HL-60 (cell line): ENCODE measurements around the gene DBP.

Experiments used
- DNase-seq, 2 experiments: peaks; one replicate each; pipeline ENCODE4 v3.0.0-alpha.2; 2010 to 2020; ENCODE audit warnings: low read depth in 1 of 2, low spot score in 1 of 2
- H3K27ac ChIP-seq: fragments of 250-450 bp; sonication (Bioruptor Pico); replicated peaks from 2 replicates; pipeline ENCODE4 v1.5.1; 2020; ENCODE audit warnings: mild to moderate bottlenecking, moderate library complexity
- H3K27me3 ChIP-seq: fragments of 250-450 bp; sonication (Bioruptor Pico); 2 replicates; pipeline ENCODE4 v1.5.1; 2021; ENCODE audit warnings: mild to moderate bottlenecking, moderate library complexity; ENCODE audit not compliant: insufficient read depth, poor library complexity, severe bottlenecking
- H3K4me3 ChIP-seq: replicated peaks from 2 replicates; pipeline ENCODE4 v1.5.1; 2011; ENCODE audit warnings: mild to moderate bottlenecking, control low read depth, low read length; ENCODE audit not compliant: insufficient read depth
- GABPA ChIP-seq: IDR thresholded peaks from 2 replicates; pipeline ENCODE4 v1.6.1; 2012; ENCODE audit warnings: low read depth
- POLR2AphosphoS5 ChIP-seq: IDR thresholded peaks from 2 replicates; pipeline ENCODE4 v1.6.1; 2012; ENCODE audit warnings: low read depth
- SPI1 ChIP-seq: IDR thresholded peaks from 2 replicates; pipeline ENCODE4 v1.6.1; 2012; ENCODE audit warnings: low read depth, mild to moderate bottlenecking, borderline replicate concordance
- TF ChIP-seq, protein P1 (sequence below): IDR thresholded peaks from one replicate; pipeline ENCODE4 v1.5.1; 2011; ENCODE audit warnings: low read length, control low read depth, inconsistent platforms; ENCODE audit not compliant: insufficient read depth
- TF ChIP-seq, protein P2 (sequence below): IDR thresholded peaks from 2 replicates; pipeline ENCODE4 v1.6.1; 2012; ENCODE audit warnings: low read depth; ENCODE audit not compliant: insufficient replicate concordance

The DBP gene

DNA sequence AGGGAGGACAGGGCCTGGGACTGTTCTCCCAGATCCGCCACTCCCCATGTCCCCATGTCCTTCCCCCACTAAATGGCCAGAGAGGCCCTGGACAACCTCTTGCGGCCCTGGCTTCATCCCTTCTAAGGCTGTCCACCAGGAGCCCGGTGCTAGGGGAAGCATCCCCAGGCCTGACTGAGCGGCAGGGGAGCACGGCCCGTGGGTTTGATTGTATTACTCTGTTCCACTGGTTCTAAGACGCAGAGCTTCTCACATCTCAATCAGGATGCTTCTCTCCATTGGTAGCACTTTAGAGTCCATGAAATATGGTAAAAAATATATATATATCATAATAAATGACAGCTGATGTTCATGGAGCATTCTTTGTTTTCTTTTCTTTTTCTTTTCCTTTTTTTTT is 29.8 kb downstream of the DBP start:
- no peak for DNase-seq
- Histone ChIP-seq H3K27me3 (no peaks in the 10 kb centered on the region), H3K4me3 (no peak overlapping the region), H3K27ac (no peak overlapping the region)
- TF ChIP-seq GABPA: no peak
- no peak for TF ChIP-seq SPI1
- no peak for TF ChIP-seq POLR2AphosphoS5
- TF ChIP-seq, protein P1, sequence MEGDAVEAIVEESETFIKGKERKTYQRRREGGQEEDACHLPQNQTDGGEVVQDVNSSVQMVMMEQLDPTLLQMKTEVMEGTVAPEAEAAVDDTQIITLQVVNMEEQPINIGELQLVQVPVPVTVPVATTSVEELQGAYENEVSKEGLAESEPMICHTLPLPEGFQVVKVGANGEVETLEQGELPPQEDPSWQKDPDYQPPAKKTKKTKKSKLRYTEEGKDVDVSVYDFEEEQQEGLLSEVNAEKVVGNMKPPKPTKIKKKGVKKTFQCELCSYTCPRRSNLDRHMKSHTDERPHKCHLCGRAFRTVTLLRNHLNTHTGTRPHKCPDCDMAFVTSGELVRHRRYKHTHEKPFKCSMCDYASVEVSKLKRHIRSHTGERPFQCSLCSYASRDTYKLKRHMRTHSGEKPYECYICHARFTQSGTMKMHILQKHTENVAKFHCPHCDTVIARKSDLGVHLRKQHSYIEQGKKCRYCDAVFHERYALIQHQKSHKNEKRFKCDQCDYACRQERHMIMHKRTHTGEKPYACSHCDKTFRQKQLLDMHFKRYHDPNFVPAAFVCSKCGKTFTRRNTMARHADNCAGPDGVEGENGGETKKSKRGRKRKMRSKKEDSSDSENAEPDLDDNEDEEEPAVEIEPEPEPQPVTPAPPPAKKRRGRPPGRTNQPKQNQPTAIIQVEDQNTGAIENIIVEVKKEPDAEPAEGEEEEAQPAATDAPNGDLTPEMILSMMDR: no peak
- TF ChIP-seq, protein P2, sequence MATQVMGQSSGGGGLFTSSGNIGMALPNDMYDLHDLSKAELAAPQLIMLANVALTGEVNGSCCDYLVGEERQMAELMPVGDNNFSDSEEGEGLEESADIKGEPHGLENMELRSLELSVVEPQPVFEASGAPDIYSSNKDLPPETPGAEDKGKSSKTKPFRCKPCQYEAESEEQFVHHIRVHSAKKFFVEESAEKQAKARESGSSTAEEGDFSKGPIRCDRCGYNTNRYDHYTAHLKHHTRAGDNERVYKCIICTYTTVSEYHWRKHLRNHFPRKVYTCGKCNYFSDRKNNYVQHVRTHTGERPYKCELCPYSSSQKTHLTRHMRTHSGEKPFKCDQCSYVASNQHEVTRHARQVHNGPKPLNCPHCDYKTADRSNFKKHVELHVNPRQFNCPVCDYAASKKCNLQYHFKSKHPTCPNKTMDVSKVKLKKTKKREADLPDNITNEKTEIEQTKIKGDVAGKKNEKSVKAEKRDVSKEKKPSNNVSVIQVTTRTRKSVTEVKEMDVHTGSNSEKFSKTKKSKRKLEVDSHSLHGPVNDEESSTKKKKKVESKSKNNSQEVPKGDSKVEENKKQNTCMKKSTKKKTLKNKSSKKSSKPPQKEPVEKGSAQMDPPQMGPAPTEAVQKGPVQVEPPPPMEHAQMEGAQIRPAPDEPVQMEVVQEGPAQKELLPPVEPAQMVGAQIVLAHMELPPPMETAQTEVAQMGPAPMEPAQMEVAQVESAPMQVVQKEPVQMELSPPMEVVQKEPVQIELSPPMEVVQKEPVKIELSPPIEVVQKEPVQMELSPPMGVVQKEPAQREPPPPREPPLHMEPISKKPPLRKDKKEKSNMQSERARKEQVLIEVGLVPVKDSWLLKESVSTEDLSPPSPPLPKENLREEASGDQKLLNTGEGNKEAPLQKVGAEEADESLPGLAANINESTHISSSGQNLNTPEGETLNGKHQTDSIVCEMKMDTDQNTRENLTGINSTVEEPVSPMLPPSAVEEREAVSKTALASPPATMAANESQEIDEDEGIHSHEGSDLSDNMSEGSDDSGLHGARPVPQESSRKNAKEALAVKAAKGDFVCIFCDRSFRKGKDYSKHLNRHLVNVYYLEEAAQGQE: no peak

DNA sequence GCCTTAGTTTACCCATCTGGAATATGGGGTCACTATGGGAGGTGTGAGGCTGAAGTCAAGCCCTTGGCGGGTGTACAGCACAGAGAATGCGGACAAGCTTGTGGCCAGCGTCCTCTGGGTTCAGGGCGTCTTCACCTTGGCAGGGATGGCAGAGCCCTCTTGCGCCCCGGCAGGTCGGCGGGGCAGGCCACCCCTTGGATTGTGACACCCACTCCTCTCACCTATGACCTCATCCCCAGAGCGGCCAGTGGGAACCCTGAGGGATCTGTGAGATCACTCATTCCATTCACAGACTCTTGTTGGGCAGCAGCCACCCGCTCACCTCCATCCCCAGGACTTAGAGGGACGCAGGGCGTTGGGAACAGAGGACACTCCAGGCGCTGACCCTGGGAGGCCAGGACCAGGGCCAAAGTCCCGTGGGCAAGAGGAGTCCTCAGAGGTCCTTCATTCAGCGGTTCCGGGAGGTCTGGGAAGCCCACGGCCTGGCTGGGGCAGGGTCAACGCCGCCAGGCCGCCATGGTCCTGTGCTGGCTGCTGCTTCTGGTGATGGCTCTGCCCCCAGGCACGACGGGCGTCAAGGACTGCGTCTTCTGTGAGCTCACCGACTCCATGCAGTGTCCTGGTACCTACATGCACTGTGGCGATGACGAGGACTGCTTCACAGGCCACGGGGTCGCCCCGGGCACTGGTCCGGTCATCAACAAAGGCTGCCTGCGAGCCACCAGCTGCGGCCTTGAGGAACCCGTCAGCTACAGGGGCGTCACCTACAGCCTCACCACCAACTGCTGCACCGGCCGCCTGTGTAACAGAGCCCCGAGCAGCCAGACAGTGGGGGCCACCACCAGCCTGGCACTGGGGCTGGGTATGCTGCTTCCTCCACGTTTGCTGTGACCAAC is 30.5 kb downstream of the DBP start, which contains the start of gene SPACA4:
Gene SPACA4, plus strand, starts transcription at position 280 of the 896 bp plus-strand sequence. Its CDS starts 237 bp downstream, at position 517.
- H3K27ac ChIP-seq: no peak within 1 kb of the TSS
- DNase-seq: no peak
- H3K27me3 ChIP-seq: no peaks in the 10 kb centered on the region
- no peak within 1 kb of the TSS for H3K4me3 ChIP-seq
- TF ChIP-seq GABPA (no peak), POLR2AphosphoS5 (no peak), SPI1 (no peak)
- TF ChIP-seq, protein P2: no peak
- TF ChIP-seq, protein P1: no peak

DNA sequence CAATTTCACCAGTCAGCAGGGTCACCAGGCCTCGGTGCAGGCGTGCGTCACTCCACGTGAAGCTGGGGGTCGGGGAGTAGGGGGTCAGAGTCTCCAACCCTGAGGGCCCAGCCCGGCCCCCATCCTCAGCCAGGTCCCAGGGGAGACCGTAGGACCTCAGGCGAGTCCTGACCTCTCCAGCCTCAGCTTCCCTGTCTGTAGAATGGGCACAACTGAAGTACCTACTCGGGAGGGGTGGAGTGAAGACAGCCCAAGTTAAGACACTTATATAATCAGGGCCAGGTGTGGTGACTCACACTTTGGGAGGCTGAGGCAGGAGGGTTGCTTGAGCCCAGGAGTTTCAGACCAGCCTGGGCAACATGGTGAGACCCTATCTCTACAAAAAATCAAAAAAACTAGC is 33.3 kb downstream of the DBP start:
- H3K27ac ChIP-seq: no peak overlapping the region
- H3K27me3 ChIP-seq: no peaks in the 10 kb centered on the region
- no peak overlapping the region for H3K4me3 ChIP-seq
- no peak for DNase-seq
- TF ChIP-seq, protein P2: no peak
- TF ChIP-seq POLR2AphosphoS5: no peak
- TF ChIP-seq GABPA: no peak
- no peak for TF ChIP-seq SPI1
- TF ChIP-seq, protein P1: no peak
